ENCODE results near the gene TFR2. TPM values are rescaled to one million over a fixed set of nuclear protein-coding genes. Genes with fewer than 3 reads are reported as not detected.

The TFR2 gene
- total RNA-seq: under 0.01 and 0.14 TPM in 2 replicates

GRCh38 chr7:100641463-100641859 lies at the start of gene TFR2:
TFR2 (minus strand) TSS chr7:100641552; CDS start chr7:100641509, 43 bp downstream.

GRCh38 chr7:100673302-100673941 lies 32.1 kb upstream of the TFR2 start, which contains the start of gene GNB2:
GNB2 (plus strand) TSS chr7:100673740; CDS start chr7:100676266, 2,526 bp downstream.

GRCh38 chr7:100655908-100656674 lies 14.7 kb upstream of the TFR2 start, which contains the start of gene ACTL6B:
ACTL6B (minus strand) TSS chr7:100656448; CDS start chr7:100656354, 94 bp downstream.

GRCh38 chr7:100611983-100612729 lies 29.2 kb downstream of the TFR2 start, which contains the start of gene MOSPD3:
MOSPD3 (plus strand) TSS chr7:100612540; CDS start chr7:100612792, 252 bp downstream.

GRCh38 chr7:100586266-100587025 lies 54.9 kb downstream of the TFR2 start, which contains the start of gene FBXO24:
FBXO24 (plus strand) TSS chr7:100586328; CDS start chr7:100586626, 298 bp downstream.

GRCh38 chr7:100585511-100586265 lies 55.7 kb downstream of the TFR2 start, which contains the start of gene LRCH4:
LRCH4 (minus strand) TSS chr7:100586129; CDS start chr7:100586100, 29 bp downstream.

GRCh38 chr7:100573691-100574361 lies 67.5 kb downstream of the TFR2 start, which contains the start of gene SAP25:
SAP25 (minus strand) TSS chr7:100573900; CDS start chr7:100573742, 158 bp downstream.

Other genes starting within 250 kb of the TFR2 start
- gene ZCWPW1, start 212.8 kb downstream of the TFR2 start, total RNA-seq: 3.3 and 5.5 TPM in 2 replicates
- gene MEPCE, start 211.7 kb downstream of the TFR2 start, total RNA-seq: 24.7 and 27.3 TPM in 2 replicates
- gene PPP1R35, start 205.1 kb downstream of the TFR2 start, total RNA-seq: 13.9 and 33.2 TPM in 2 replicates
- gene SPACDR, start 177.3 kb downstream of the TFR2 start, total RNA-seq: 0.34 and 0.43 TPM in 2 replicates
- 12.0 and 22.6 TPM in 2 replicates for gene TSC22D4, start 162.3 kb downstream of the TFR2 start, total RNA-seq
- gene NYAP1, start 157.6 kb downstream of the TFR2 start, total RNA-seq: 0.34 and 0.64 TPM in 2 replicates
- 3.4 and 6.7 TPM in 2 replicates for gene AGFG2, start 102.3 kb downstream of the TFR2 start, total RNA-seq
- gene SAP25, start 67.7 kb downstream of the TFR2 start, total RNA-seq: not detected in 2 replicates
- gene LRCH4, start 55.4 kb downstream of the TFR2 start, total RNA-seq: 5.1 and 8.5 TPM in 2 replicates
- gene FBXO24, start 55.2 kb downstream of the TFR2 start, total RNA-seq: 0.21 and 0.34 TPM in 2 replicates
- 0.57 TPM in 1 of 2 replicates, not detected in the other for gene PCOLCE, start 39.2 kb downstream of the TFR2 start, total RNA-seq
- 1.0 and 3.1 TPM in 2 replicates for gene MOSPD3, start 29.0 kb downstream of the TFR2 start, total RNA-seq
- not detected in 2 replicates for gene ACTL6B, start 14.9 kb upstream of the TFR2 start, total RNA-seq
- 82.7 and 130 TPM in 2 replicates for gene GNB2, start 32.2 kb upstream of the TFR2 start, total RNA-seq
- 10.3 and 16.4 TPM in 2 replicates for gene GIGYF1, start 52.7 kb upstream of the TFR2 start, total RNA-seq
- 32.2 and 39.6 TPM in 2 replicates for gene POP7, start 64.6 kb upstream of the TFR2 start, total RNA-seq
- gene EPO, start 78.9 kb upstream of the TFR2 start, total RNA-seq: not detected in 2 replicates
- not detected in 2 replicates for gene ZAN, start 92.0 kb upstream of the TFR2 start, total RNA-seq
- 125 and 255 TPM in 2 replicates for gene EPHB4, start 186.0 kb upstream of the TFR2 start, total RNA-seq
- 11.3 and 13.5 TPM in 2 replicates for gene SLC12A9, start 211.2 kb upstream of the TFR2 start, total RNA-seq
- 47.5 and 64.7 TPM in 2 replicates for gene TRIP6, start 225.8 kb upstream of the TFR2 start, total RNA-seq
- 22.6 and 35.6 TPM in 2 replicates for gene SRRT, start 233.6 kb upstream of the TFR2 start, total RNA-seq
- gene UFSP1, start 248.2 kb upstream of the TFR2 start, total RNA-seq: 3.8 and 7.9 TPM in 2 replicates

Measured in nasal cavity respiratory epithelium epithelial cell of viscerocranial mucosa (primary cell).